ENCODE measurements around the gene RPF1.
A peak's percentile ranks its signal among the peaks of the same experiment; 100 is the strongest.
"Not testable (repeated sequence)": the region's sequence is repeated elsewhere in the genome, so short reads cannot be mapped to it uniquely, and the experiment has no call there.

The RPF1 gene

DNA sequence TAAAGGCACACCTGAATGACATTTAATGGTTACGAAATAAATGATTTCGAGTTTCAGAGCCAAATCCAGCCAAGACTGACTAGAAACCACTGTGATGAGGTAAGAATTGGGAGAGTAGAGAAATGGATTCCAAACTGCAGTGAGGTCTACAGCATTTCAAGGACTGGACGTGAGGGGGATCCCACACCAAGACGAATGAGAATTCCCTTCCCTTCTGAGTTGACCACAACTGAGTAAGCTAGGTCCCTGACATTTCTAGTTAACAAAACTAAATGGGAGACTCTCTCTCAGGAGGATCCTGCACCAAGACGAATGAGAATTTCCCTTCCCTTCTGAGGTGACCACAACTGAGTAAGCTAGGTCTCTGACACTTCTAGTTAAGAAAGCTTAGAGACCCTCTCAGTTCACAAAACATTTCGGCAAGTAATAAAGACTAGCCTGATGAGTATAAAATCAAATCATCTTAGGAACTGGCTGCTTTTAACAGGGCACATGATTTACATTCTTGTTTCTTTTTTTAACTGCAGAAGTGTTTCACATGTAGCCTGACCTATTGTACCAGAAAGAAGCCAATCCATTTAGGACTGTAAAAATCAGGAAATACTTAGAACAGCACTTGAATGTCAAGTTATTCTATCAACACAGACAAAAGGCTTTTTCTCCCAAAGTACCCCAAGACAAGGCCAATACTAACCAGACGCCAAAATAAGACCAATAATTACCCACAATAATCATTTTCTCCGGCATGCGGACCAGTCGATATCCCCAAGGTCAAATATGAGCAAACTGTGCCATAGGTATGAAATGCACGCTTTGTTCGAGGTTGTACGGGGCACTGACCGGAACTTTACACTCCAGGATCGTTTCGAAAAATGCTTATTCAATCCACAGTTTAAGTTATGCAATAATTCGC, 25.8 kb downstream of the RPF1 start:
- no peaks in the 10 kb centered on the region for H3K9me3 Mint-ChIP-seq
- H3K4me1 Mint-ChIP-seq (ENCODE audit: low read depth in 2 of 2), result peaks cover 30 to 45% of the 10 kb centered on the region in 2 donors
- ATAC-seq (replicated peaks), result no peak
- peaks cover 26% of the 10 kb centered on the region for H3K36me3 Mint-ChIP-seq (ENCODE audit: insufficient read depth)
- DNase-seq, result no peak
- peak overlapping the region; percentile 96 to 97 for H3K4me3 Mint-ChIP-seq
- peak overlapping the region; percentile 96 to 98 for H3K27ac Mint-ChIP-seq
- H3K27me3 Mint-ChIP-seq, result no peaks in the 10 kb centered on the region

DNA sequence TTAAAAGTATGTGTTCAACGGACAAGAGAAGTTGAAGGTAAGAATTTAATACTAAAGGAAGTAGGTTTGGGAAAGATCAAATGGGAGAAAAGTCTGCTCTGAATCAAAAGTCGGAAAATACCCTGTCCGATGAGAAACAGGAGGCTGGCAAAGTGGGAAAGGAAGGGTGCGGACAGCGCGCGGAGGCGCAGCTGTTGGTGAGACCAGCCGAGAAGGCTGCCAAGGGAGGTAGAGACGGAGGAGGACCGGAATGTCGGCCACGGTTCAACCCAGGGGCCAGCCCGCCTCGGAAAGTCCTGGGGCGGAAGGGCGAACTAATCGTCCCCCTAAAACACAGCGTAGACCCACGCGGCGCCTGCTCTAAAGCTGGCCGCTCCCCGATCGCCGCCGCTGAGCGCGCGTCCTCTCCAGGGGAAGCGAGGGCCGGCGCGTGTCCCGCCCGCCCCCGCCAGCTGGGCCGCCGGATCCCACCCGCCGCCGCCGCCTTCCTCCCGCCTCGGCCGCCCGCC, 26.5 kb downstream of the RPF1 start:
- Mint-ChIP-seq H3K4me3 (peak overlapping the region; percentile 96 to 97), H3K27me3 (no peaks in the 10 kb centered on the region), H3K9me3 (no peaks in the 10 kb centered on the region), H3K36me3 (ENCODE audit: insufficient read depth) (peaks cover 18% of the 10 kb centered on the region), H3K4me1 (ENCODE audit: low read depth in 2 of 2) (peaks cover 30 to 40% of the 10 kb centered on the region in 2 donors), H3K27ac (peak overlapping the region; percentile 96 to 98)
- ATAC-seq (replicated peaks) (peak; percentile 42), DNase-seq (no peak)

DNA sequence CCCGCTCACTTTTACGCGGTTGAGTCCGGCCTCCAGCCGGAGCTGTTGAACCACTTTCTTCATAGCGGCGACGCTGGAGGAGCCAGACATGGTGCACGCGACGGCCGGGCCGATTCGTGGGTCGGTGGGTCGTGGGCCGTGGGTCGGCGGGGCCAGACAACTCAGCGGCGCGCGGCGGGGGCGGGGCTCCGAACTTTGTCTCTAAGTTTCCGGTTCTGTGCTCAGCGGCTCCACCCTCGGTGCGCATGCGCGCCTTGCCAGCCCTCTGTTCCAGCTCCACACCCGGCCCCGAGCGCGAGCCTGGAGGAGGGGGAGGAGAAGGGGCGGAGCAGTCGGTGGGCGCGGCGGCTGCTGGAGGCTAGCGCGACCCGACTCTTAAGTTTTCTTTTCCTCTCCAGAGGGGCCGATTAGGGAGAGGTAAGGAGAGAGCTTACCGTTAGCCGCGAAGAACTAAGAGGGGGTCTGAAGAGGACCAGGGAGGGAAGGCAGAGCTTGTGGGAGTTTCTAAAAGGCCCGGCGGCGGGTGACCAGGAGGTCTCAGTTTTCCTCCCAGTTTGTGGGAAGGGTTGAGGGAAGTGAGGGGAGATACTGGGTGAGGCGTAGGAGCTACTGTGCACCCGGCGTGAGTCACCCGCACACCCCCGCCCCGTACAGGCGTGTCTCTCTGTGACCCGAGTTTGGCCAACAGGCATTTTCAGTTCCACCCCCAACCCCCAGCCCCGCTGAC, 27.1 kb downstream of the RPF1 start, which contains the start of the genes GNG5 and SPATA1:
Gene GNG5, minus strand, starts transcription at position 580 of the 727 bp plus-strand sequence. Its CDS starts 490 bp downstream, at position 90.
Gene SPATA1, plus strand, starts transcription at position 385 of the 727 bp plus-strand sequence. CDS start 9,974 bp downstream, outside the sequence.
- ATAC-seq (replicated peaks) (peak; percentile 88), DNase-seq (peak; percentile 92 to 96 (median 94))
- Mint-ChIP-seq H3K27me3 (no peaks in the 10 kb centered on the region), H3K36me3 (ENCODE audit: insufficient read depth) (peaks cover 16% of the 10 kb centered on the region), H3K9me3 (no peaks in the 10 kb centered on the region), H3K4me1 (ENCODE audit: low read depth in 2 of 2) (peaks cover 28 to 38% of the 10 kb centered on the region in 2 donors), H3K4me3 (peak within 1 kb of the TSS; percentile 96 to 97), H3K27ac (peak within 1 kb of the TSS; percentile 96 to 98)

DNA sequence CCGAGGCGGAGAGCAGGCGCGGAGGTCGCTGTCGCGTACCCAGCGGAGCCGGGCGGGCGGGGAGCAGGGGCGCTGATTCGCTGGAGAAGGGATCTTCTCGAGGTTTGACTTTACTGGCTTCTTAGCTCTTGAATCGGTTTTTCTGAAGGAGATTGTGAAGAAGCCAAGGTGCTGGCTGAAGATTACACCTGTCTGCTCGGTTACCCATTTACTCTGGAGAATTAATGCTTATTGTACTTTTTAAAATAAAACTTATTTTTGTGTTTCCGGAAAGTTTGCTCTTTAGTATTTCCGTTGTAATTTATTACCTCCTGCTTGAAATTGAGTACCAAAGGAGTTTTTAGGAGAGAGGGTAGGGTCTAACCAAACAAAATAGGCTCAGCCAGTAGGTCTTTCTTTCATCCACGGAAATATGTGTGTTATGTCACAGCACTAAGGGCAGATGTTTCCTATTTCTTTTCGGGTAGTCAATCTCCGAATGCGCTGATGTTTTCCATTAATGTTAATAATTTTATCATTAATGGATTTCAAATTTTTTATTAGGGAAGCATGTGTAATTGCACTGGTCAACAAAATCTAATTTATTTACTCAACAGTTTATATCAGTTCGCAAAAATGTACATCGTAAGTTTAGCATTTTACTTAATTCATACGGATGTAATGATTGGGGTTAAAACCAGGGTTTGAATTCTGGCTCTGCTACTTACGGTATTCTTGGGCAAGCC, 27.8 kb downstream of the RPF1 start:
- Mint-ChIP-seq H3K4me3 (peak overlapping the region; percentile 96 to 97), H3K36me3 (ENCODE audit: insufficient read depth) (peaks cover 16% of the 10 kb centered on the region), H3K27ac (peak overlapping the region; percentile 96 to 98), H3K4me1 (ENCODE audit: low read depth in 2 of 2) (peaks cover 22 to 31% of the 10 kb centered on the region in 2 donors), H3K9me3 (no peaks in the 10 kb centered on the region), H3K27me3 (no peaks in the 10 kb centered on the region)
- no peak for ATAC-seq (replicated peaks)
- DNase-seq, result no peak

DNA sequence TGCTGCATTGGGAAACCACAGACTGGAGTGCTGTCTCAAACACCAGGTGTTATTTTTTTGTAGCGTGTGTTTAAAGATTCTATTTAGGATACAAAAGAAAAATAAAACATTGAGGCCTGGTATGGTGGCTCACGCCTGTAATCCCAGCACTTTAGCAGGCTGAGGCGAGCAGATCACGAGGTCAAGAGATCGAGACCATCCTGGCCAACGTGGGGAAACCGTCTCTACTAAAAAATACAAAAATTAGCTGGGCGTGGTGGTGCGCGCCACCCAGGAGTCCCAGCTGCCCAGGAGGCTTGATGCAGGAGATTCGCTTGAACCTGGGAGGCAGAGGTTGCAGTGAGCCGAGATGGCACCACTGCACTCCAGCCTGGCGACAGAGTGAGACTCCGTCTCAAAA, 28.8 kb downstream of the RPF1 start:
- H3K27ac Mint-ChIP-seq, result not testable (repeated sequence)

DNA sequence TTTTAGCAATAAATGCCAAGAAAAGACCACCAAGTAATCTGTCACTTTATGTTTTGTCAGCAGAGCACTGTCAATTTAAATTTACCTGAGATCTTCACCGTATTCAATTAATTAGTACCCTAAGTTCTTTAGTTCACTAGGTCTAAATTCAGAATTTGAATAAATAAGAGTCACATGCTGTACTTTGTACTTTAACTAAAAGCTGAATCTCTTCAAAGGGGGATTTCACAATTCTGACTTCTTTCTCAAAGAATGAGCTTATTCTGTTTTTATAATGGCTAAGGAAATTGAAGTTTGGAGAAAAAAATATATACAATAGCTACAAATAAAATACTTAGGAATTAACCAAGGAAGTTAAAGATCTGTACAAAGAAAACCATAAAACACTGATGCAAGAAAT, 29.4 kb downstream of the RPF1 start:
- peaks cover 16 to 21% of the 10 kb centered on the region in 2 donors for H3K4me1 Mint-ChIP-seq (ENCODE audit: low read depth in 2 of 2)
- H3K4me3 Mint-ChIP-seq, result no peak overlapping the region
- H3K27me3 Mint-ChIP-seq, result no peaks in the 10 kb centered on the region
- ATAC-seq (replicated peaks) (no peak), DNase-seq (no peak)
- peaks cover 16% of the 10 kb centered on the region for H3K36me3 Mint-ChIP-seq (ENCODE audit: insufficient read depth)
- H3K27ac Mint-ChIP-seq, result no peak overlapping the region
- no peaks in the 10 kb centered on the region for H3K9me3 Mint-ChIP-seq

More for the DNA sequence above, 28.8 kb downstream of the RPF1 start:
- not testable (repeated sequence) for ATAC-seq (replicated peaks); H3K9me3 Mint-ChIP-seq; H3K4me3 Mint-ChIP-seq; DNase-seq; H3K27me3 Mint-ChIP-seq
- Mint-ChIP-seq H3K4me1 (ENCODE audit: low read depth in 2 of 2) (peaks cover 20 to 26% of the 10 kb centered on the region in 2 donors), H3K36me3 (ENCODE audit: insufficient read depth) (peaks cover 16% of the 10 kb centered on the region)

DNA sequence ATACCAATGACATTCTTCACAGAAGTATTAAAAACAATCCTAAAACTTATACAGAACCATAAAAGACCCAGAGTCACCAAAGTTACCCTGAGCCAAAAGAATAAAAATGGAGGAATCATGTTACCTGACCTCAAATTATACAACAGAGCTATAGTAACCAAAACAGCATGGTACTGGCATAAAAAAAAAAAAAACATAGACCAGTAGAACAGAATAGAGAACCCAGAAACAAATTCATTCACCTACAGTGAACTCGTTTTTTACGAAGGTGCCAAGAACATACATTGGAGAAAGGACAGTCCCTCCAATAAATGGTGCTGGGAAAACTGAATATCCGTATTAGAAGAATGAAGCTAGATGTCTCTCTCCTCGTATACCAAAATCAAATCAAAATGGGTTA, 30.0 kb downstream of the RPF1 start:
- H3K9me3 Mint-ChIP-seq, result no peaks in the 10 kb centered on the region
- H3K4me1 Mint-ChIP-seq (ENCODE audit: low read depth in 2 of 2), result peaks cover 15 to 16% of the 10 kb centered on the region in 2 donors
- ATAC-seq (replicated peaks), result no peak
- H3K27ac Mint-ChIP-seq, result no peak overlapping the region
- H3K36me3 Mint-ChIP-seq (ENCODE audit: insufficient read depth), result peaks cover 16% of the 10 kb centered on the region
- no peak for DNase-seq
- H3K27me3 Mint-ChIP-seq, result no peaks in the 10 kb centered on the region
- no peak overlapping the region for H3K4me3 Mint-ChIP-seq

DNA sequence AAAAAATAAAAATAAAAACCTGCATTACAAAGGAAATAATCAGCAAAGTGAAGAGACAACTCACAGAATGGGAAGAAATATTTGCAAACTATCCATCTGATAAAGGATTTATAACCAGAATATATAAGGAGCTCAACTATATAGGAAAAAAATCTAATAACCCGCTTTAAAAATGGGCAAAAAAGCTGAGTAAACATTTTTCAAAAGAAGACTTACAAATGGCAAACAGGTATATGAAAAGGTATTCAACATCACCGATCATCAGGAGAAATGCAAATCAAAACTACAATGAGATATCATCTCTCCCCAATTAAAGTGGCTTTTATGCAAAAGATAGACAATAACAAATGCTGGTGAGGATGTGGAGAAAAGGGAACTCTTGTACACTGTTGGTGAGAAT, 31.1 kb downstream of the RPF1 start:
- ATAC-seq (replicated peaks), result no peak
- no peak overlapping the region for H3K4me3 Mint-ChIP-seq

DNA sequence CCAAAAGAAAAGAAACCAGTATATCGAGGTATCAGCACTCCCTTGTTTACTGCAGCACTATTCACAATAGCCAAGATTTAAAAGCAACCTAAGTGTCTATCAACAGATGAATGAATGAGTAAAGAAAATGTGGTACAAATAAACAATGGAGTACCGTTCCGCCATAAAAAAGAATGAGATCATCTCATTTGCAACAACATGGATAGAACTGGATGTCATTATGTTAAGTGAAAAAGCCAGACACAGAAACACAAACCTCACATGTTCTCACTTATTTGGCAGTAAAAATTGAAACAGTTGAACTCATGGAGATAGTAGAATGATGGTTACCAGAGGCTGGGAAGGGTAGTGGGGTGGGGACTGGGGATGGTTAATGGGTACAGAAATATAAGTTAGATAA, 31.6 kb downstream of the RPF1 start:
- Mint-ChIP-seq H3K36me3 (ENCODE audit: insufficient read depth) (peaks cover 8% of the 10 kb centered on the region), H3K27ac (no peak overlapping the region), H3K4me3 (no peak overlapping the region), H3K27me3 (no peaks in the 10 kb centered on the region), H3K4me1 (ENCODE audit: low read depth in 2 of 2) (no peaks in the 10 kb centered on the region), H3K9me3 (no peaks in the 10 kb centered on the region)
- DNase-seq, result no peak
- no peak for ATAC-seq (replicated peaks)

More for the DNA sequence above, 31.1 kb downstream of the RPF1 start:
- H3K4me1 Mint-ChIP-seq (ENCODE audit: low read depth in 2 of 2), result peaks cover 4% of the 10 kb centered on the region in 2 donors
- DNase-seq, result no peak
- no peak overlapping the region for H3K27ac Mint-ChIP-seq
- no peaks in the 10 kb centered on the region for H3K9me3 Mint-ChIP-seq
- no peaks in the 10 kb centered on the region for H3K27me3 Mint-ChIP-seq
- H3K36me3 Mint-ChIP-seq (ENCODE audit: insufficient read depth), result peaks cover 13% of the 10 kb centered on the region

DNA sequence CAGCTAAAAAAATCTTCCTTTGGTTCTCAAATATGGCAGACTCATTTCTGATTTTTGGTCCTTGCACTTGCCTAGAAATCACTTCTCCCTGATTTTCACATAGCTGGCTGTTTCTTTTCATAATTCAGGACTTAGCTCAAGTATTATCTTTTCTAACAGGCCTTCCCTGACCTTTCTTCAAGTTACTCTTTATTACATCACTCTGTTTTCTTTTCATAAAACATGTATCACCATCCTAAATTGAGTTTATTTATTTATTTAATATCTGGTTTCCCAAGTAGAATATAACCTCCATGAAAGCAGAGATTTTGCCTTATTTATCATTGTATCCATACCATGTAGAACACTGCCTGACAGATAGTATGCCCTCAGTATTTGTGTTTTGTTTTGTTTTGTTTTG, 45.5 kb downstream of the RPF1 start:
- Mint-ChIP-seq H3K4me1 (ENCODE audit: low read depth in 2 of 2) (no peaks in the 10 kb centered on the region), H3K36me3 (ENCODE audit: insufficient read depth) (no peaks in the 10 kb centered on the region), H3K4me3 (no peak overlapping the region), H3K9me3 (no peaks in the 10 kb centered on the region), H3K27me3 (no peaks in the 10 kb centered on the region), H3K27ac (no peak overlapping the region)
- DNase-seq (no peak), ATAC-seq (replicated peaks) (no peak)

DNA sequence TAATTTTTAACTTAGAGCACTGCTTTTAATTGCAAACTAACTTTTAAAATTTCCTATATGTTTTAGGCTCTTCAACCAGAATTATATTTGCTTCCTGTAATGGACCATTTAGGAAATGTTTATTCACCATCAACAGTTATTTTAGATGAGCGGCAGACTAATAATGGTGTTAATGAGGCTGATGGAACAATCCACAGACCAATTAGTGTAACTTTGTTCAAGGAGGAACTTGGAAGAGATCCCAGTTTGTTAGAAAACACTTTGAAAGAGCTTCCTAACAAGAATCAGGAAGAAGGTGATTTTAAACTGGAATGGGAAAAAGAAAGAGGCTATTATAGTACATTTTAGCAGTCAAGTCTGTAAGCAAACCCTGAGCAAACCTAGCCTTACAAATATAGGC, 46.7 kb downstream of the RPF1 start:
- Mint-ChIP-seq H3K4me1 (ENCODE audit: low read depth in 2 of 2) (no peaks in the 10 kb centered on the region), H3K27ac (no peak overlapping the region)
- ATAC-seq (replicated peaks), result no peak

DNA sequence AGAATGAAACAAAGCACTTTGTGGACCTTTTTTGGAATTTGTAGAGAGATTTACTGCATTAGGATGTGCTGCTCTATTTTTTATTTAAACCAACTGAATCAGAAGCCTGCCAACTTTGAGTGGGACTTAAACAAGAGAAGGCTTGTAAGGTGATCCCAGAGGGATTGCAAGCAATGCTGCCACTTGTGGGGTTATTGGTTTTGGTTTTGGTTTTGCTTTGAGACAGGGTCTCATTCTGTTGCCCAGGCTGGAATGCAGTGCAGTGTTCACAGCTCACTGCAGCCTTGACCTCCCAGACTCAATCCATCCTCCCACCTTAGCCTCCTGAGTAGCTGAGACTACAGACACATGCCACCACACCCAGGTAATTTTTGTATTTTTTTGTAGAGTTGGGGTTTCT, 59.5 kb downstream of the RPF1 start:
- H3K27ac Mint-ChIP-seq, result no peak overlapping the region
- no peaks in the 10 kb centered on the region for H3K9me3 Mint-ChIP-seq
- DNase-seq (no peak), ATAC-seq (replicated peaks) (no peak)
- no peaks in the 10 kb centered on the region for H3K36me3 Mint-ChIP-seq (ENCODE audit: insufficient read depth)
- no peak overlapping the region for H3K4me3 Mint-ChIP-seq
- no peaks in the 10 kb centered on the region for H3K27me3 Mint-ChIP-seq
- no peaks in the 10 kb centered on the region for H3K4me1 Mint-ChIP-seq (ENCODE audit: low read depth in 2 of 2)

More for the DNA sequence above, 46.7 kb downstream of the RPF1 start:
- no peak overlapping the region for H3K4me3 Mint-ChIP-seq
- no peaks in the 10 kb centered on the region for H3K36me3 Mint-ChIP-seq (ENCODE audit: insufficient read depth)
- H3K27me3 Mint-ChIP-seq, result no peaks in the 10 kb centered on the region
- no peaks in the 10 kb centered on the region for H3K9me3 Mint-ChIP-seq
- no peak for DNase-seq

DNA sequence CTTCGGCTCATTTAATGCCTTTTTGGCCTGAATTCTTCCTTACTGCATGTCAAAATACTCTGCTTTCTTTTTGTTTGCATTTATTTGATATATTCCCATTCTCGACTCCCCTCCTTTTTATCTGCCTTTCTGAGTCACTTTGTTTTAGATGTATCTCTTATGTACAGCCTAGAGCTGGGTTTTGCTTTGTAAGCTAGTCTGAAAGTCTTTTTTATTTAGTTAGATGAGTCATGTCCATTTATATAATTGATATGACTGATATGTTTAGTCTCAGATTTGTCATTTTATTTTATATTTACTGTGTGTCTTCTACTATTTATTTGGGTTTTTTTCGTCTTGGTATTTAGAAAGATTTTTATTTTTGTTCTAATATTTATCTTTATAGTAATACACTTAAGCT, 60.9 kb downstream of the RPF1 start:
- no peak for DNase-seq

More for the DNA sequence above, 60.9 kb downstream of the RPF1 start:
- Mint-ChIP-seq H3K4me3 (no peak overlapping the region), H3K27me3 (no peaks in the 10 kb centered on the region), H3K27ac (no peak overlapping the region), H3K36me3 (ENCODE audit: insufficient read depth) (no peaks in the 10 kb centered on the region), H3K9me3 (no peaks in the 10 kb centered on the region), H3K4me1 (ENCODE audit: low read depth in 2 of 2) (no peaks in the 10 kb centered on the region)
- ATAC-seq (replicated peaks), result no peak

Data from effector memory CD8-positive, alpha-beta T cell (primary cell).